HPDE6-E6E7 (cell line): Measurements from ENCODE around the gene TBX10.
"Not testable (repeated sequence)": the region's sequence is repeated elsewhere in the genome, so short reads cannot be mapped to it uniquely, and the experiment has no call there.

Experiments
- DNase-seq: peaks from one replicate; pipeline ENCODE4 v3.0.0; 2011; ENCODE audit warnings: missing footprints; ENCODE audit errors: extremely low spot score

TBX10 gene

DNA sequence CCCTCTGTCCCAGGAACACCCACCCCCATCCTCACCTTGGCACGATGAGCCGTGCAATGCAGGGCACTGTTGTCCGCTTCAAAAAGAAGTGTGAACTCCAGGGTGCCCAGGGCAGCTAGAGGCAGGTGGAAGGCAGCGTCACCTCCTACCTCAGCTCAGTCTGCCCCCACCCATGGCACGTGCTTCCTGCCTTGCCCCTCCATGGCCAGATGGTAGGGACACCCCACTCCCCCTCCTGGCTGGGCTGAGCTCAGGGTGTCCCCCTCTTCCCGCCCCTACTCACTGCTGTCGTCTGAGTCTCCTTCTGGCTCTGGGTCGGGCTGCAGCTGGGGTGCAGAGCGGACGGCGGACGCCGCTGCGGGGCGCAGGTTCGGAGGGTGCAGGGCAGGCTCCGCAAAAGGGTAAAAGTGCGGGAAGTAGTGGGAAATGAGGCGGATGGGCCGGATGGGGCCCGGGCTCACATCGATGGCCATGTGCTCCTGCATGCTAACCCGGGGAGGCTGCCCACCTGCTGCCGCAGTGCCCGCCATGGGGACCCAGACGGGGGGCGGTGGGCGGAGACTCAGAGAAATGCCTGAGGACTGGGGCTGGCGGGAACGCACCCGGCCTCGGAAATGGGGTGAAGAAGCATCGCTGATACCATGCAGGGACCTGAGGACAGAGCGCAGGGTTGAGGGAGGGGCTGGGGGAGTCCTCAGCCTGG lies 23.7 kb downstream of the TBX10 start:
- DNase-seq: no peak

DNA sequence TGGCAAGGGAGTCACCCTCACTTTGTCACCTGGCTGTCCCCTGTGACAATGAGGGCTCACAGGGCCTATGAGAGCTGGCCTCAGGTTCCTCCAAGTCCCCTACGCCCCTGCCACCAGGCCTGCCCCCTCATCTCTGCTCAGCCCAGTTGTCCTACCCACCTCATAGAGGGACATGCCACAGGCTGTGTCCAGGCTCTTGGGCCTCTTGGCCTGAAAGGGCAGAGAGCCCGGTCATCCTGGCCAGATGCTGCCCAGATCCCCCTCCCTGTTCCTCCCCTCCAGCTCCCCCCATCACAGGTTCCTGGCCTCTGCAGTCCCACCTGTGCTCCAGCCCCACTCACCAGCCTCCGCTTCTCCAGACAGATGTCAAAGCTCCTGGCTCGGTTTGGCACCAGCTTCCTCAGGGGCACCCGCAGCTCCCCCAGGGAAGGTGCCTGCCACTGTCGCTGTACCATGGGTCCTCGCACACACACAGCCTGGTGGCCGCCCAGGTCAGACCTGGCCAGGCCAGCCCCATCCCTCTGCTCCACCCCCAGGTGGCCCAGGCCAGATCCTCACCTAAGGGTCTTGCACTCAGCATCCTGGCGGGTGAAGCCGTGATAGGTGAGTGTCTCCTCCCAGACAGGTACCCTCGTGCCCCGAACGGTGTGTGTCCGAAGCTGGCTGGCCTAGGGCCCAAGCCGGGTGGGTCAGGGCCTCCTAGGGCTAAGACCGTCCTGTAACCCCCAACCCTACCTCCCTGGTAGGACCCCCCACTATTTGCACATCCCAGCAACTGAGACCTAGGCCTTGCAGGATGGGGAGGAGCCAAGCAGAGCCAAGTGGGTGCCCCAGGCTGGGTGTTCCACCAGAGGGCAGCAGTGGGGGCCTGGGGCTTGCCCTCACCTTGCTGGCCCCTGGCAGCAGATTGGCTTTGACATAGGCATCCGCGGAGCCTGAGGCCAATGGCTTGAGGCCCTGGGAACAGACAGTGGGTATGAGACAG lies 24.5 kb downstream of the TBX10 start:
- DNase-seq: no peak

DNA sequence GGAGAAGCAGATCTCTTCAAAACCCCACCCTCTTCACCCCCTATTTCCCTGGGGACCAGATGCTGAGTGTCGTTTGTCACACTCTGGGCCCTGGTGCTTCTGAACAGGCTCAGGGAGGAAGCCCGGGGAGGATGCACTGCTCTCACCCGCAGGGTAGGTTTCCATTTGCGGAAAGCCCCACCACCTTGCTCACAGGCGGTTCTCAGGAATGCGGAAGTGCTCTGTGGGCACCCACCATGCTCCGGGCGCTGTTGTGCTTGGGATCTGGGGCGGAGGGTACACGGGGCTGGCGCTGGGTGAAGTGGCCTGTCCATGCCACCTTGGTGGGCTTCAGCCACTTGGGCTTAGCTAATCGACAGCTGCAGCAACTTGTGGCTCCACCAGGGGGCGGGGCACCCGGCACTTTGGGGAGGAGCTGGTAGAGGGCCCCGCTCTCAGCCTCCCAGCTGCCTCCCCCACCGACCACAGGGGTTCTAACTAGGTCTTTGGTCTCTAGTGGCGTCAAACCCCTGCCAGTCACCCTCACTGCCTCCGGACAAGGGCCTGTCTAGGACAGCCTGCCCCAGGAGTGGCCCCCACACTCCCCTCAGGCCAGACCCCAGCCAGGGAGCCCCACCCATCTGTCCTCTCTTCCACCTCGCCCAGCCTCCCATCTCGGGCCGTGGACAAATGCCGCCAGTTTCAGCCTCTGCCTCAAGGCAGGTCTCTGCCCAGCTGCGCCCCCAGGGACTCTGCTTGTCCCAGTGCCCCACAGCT lies 25.4 kb downstream of the TBX10 start:
- DNase-seq: peak; percentile 63

DNA sequence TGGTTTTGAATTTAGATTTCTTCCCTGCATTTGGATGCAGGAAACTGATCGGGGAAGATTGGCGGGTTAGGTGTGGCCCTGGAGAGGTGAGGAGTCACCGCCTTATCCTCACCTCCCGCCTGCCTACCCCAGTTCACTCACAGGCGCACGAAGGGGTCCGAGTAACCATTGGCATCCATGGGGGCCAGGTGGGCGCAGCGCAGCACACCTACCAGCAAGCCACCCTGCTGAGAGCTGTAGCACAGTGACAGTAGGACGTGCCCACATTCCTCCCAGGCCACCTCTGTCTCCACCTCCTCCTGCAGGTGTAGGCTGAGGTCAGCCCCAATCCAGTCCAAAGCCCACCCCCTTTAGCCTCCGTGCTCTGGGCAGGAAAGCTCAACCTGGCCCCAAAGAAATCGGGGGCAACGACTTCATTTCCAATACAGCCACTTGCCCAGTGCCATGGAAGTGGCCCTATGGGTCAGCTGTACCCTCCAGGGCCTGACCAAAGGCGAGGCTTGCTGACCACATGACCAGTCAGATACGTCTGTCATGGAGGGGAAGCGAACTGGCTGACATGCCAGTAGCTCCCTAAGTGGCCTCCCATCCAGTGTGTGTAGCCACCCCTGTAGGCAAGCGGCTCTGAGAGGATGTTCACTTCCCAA lies 26.1 kb downstream of the TBX10 start:
- no peak for DNase-seq

DNA sequence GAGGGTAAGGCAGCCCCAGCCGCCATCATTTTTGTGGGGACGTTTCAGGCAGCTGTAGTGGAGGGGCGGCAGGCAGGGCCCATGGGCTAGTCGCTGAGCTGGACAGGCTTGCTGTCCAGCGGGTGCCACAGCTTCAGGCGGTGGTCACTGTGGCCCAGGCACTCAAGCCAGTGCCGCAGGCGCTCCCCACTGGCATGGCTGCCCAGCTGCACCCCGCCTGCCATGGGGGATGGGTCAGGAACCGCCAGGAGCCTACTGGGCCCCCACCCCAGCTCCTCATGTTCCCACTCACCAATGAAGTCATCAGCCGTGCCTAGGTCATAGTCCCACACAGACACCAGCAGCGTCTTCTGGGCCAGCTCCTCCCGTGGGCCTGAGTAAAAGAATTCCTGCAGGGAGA lies 26.8 kb downstream of the TBX10 start:
- no peak for DNase-seq

DNA sequence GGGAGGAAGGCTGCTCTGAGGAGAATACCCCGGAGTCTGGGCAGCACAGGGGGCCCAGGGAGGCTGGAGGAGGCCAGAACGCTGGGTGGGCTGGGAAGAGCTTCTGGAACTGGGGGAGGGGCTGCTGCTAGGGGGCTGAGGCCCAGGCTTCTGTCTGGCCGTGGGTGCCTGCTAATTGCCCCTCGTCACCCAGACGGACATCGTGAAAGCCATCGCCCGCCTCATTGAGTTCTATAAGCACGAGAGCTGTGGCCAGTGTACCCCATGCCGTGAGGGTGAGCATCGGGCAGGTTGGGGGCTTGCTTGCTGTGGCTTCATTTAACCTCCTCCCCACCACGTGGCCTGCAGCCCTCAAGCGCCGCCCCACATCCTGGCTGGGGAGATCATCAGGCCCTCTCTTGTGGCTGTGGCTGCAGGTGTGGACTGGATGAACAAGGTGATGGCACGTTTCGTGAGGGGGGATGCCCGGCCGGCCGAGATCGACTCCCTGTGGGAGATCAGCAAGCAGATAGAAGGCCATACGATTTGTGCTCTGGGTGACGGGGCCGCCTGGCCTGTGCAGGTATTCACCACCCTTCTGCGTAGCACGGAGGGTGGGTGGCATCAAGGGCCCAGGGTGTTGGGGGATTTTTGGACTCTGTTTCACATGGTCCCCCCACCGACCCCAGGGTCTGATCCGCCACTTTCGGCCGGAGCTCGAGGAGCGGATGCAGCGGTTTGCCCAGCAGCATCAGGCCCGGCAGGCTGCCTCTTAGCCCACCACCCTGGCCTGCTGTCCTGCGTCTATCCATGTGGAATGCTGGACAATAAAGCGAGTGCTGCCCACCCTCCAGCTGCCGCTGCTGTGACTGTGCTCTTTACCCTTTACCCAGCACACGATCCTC lies 27.6 kb downstream of the TBX10 start:
- DNase-seq: no peak

DNA sequence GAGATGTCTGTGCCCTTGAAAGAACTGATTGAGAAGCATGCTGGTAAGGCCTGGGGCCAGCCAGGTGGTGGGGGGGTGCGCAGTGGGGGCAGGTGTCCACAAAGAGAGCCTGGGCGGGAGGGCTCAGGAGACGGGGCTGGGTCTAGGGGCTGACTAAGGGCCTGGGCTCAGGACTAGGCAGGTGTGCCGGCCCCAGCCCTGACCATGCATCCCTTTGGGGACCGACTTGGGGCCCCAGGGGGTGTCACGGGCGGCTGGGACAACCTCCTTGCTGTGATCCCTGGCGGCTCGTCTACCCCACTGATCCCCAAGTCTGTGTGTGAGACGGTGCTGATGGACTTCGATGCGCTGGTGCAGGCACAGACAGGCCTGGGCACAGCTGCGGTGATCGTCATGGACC lies 28.4 kb downstream of the TBX10 start:
- DNase-seq: no peak

DNA sequence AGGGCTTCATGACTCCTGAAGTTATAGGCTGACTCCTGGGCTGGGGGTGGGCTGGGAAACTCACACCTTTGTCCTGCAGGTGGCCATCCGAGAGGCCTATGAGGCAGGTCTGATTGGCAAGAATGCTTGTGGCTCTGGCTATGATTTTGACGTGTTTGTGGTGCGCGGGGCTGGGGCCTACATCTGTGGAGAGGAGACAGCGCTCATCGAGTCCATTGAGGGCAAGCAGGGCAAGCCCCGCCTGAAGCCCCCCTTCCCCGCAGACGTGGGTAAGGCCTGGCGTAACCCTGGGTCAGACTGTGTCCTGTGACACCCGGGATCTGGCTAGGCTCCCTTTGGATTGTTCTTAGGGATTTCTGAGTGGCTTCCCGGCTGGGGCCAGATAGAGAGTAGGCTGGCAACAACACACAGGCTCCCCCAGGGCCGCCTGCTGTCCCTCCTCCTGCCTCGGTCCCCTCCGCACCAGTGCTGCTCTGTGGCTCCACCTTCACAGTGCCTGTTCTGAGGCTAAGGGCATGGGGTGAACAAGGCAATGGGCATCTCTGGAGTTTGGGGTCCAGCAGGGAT lies 29.2 kb downstream of the TBX10 start:
- no peak for DNase-seq

DNA sequence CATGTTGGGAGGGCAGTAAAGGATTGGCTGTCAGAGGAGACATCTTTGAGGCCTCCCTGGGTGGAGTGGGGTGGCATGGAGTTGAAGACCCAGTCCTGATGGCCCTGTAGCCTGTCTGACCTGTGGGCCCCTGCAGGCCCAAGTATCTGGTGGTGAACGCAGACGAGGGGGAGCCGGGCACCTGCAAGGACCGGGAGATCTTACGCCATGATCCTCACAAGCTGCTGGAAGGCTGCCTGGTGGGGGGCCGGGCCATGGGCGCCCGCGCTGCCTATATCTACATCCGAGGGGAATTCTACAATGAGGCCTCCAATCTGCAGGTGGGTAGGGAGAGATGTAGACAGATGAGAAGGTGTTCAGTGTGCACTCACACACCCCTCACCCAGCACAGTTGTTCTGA lies 30.2 kb downstream of the TBX10 start:
- DNase-seq: no peak

DNA sequence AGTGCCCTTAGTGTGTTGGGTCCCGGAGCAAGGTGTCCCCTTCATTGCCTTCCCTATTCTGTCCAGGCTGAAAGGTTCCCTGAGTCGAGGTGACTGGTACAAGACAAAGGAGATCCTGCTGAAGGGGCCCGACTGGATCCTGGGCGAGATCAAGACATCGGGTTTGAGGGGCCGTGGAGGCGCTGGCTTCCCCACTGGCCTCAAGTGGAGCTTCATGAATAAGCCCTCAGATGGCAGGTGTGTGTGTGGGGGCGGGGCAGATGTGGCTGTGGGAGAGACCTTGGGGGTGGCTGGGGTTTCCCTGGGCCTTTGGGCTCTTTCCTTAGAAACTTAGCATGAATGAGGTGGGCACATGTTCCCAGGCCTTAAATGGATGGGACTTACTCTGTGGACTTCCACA lies 31.1 kb downstream of the TBX10 start:
- DNase-seq: no peak

DNA sequence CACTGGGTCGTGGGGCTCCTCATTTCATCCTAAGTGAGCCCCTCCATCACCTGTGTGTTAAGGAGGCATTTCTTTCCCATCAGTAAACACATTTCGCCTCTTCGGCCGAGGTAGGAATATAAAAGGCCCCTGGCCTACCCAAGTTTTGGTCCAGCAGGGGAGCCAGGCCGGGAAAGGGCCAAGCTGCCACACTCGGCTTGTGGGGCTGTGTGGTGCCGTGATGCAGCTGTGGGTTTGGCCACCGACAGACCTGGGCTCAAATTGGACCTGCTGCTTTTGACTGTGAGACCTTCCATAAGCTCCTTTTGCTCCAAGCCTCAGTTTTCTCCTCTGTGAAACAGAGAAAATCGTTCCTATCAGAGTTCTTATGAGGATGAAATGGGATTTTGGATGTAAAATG lies 32.1 kb downstream of the TBX10 start:
- DNase-seq: no peak

DNA sequence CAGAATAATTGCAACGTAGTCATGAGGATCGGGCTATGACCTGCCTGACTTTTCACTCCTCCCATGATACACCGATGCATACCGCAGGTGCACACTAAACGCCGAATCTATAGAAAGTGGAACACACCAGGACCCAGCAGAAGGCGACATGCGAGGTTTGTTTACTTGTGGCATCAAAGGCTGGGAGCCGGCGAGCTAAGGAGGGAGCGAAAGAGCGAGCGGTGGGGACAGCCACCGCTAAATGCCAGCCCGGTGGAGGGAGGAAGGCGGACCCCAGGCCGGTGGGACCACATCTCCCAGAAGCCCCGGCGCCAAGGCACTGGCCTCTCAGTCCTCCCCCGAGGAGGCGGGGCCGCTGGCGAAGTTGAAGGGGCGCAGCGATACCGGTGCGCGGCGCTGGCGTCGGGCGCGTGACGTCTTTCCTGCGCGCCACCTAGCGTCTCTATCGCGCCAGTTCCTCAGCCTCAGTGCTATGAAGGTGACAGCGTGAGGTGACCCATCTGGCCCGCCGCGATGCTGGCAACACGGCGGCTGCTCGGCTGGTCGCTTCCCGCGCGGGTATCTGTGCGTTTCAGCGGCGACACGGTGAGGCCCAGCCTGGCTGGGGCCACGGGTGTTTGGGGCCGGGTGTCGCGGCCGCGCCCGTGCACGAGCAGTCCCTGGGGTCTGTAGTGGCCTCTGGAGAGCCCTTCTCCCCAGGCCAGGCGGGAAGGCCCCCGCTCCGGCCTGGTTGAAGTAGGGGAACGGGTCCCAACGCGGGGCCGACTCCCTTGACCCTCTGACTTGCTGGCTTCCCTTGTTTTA lies 32.9 kb downstream of the TBX10 start, which contains the start of gene NDUFV1:
Gene NDUFV1, plus strand, starts transcription at position 445 of the 804 bp plus-strand sequence. Its CDS starts 69 bp downstream, at position 514.
- DNase-seq: peak; percentile 93

DNA sequence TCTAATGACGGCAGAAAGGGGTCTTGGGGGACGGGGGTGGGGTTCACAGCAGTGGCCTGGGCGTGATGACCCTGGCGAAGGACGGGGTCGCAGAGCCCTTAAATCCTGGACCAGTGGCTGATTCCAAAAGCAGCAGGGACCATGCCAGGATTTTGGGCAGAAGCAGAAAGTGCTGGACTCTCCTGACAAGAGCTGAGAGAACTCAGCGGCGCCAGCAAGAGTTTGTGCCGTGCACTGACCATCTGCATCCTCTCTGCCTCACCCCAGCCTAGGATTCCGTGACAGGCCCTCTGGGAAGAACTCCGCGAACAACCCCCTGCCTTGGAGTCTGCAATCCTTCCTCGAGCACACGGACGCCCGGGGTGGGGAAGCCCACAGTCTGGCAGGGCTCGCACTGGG lies 33.5 kb downstream of the TBX10 start:
- DNase-seq: no peak

DNA sequence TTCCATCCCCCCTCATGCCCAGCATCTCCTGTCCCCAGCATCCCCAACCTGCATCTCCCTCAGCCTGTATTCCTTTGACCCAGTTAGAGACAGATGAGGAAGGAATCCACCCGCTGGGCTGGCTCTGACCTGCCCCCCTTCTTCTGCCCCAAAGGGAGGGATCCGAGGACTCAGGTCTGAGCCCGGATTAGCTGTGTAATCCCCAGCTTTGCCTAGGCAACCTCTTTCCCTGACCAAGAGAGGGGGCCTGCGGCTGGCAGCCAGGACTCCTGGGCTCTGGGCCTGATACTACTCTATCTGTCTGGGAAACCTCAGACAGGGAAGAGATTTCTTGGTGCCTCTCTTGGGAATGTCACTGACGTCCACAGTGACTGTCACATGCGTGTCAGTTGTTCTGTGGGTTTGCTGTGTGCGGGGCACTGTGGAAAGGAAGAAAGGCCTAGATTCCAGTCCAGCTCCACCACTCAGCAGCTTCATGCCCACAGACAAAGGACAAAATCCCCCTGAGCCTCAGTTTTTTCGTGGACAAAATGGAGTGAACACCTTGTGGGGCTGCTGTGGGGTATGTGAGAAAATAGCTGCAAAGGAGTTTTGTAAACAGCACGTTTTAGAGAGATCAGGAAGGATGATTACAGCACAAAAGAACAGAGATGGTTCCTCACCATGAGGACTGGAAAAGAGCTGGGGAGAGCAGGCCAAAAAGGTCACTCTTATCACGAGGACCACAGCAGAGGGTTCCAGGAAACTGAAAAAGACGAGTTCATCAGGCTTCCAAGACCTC lies 34.1 kb downstream of the TBX10 start:
- no peak for DNase-seq

DNA sequence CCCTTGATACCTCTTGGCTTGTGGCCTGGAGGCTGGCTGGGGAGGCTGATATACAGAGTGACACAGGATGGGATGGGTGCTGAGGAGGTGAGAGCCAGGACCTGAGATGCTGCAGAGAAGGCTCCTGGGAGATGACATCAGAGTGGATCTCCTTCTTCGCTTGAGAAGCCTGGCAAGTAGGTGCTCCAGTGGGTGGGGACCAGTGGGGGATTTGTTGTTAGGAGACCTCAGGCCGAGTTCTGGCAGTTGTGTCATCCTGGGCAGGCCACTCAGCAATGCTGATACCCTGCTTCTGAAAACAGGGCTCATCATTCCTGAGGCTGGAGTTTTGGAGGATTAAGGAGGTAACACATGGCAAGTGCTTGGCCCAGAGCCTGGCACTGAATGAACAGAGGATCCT lies 34.7 kb downstream of the TBX10 start:
- DNase-seq: no peak

DNA sequence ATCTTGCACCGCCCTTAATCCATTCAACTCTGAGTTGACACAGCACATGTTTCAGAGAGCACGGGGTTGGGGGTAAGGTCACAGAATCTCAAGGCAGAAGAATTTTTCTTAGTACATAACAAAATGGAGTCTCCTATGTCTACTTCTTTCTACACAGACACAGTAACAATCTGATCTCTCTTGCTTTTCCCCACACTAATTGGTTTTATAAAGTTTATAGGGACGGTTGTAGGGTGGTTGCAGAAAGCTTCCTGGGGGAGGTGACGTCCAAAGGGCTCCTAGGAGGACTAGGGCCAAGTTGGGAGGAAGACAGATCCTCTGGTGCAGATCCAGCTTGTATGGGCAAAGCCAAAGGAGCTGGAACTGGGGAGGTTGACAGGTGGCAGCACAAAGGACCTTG lies 35.4 kb downstream of the TBX10 start:
- DNase-seq: not testable (repeated sequence)

DNA sequence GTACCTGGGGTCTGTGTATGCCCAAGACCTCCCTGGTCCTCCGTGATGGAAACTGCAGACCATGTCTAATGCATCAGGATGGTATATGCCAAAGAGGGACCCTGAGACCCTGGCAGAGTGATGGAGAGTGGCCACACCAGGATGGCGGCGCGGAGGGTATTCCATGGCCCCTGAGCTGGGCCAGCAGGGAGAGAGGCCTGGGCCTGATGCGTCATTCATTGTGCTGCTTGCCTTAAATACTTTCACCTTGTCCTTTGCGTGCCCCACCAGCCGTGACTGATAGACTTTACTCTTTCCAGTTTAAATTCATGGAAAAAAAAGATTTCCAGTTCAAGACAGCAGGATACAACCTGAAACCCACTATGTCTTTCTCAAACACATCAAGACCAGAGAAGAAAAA lies 38.5 kb downstream of the TBX10 start:
- no peak for DNase-seq

DNA sequence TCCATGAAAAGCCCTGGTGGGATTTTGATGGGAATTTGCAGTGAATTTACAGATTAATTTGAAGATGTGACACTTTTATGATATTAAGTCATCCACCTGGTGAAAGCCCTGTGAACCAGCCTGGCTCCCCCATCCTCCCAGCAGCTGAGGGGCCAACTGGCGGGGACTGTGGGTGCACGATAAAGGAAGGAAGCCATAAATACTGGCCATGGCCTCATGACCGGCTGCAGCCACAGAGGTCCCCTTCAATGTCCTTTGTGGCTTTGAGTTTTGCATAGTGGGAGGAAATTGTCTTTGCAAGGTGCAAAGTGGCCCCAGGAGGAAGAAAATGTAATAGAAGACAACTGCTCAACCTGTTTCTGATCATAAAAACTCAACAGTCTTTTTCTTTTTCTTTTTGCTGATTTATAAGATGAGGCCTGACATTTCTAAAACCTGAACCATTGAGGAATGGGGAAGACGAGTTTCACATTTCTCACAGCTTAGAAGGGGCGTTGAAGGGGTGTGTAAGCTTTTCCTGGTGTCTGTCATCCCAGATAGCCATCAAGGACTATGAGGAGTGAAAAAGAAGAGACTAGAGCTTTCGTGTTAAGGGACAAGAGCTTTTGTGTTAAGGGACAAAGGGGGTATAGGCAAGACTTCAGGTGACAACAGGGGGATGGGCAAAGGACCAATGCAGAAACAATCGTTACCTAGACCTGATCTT lies 39.1 kb downstream of the TBX10 start:
- no peak for DNase-seq
